Loucy (cell line): ENCODE measurements around the gene KARS1.

Experiments
- H2AFZ ChIP-seq: fragments of 200-600 bp; sonication (generic); 2 replicates; pipeline ENCODE4 v1.6.0; 2016; ENCODE audit warnings: antibody characterized with exemption, mild to moderate bottlenecking, low read length, moderate library complexity
- H3F3A ChIP-seq: fragments of 200-600 bp; 2 replicates; pipeline ENCODE4 v1.6.0; 2016; ENCODE audit warnings: antibody characterized with exemption, low read depth, mild to moderate bottlenecking
- H3K27me3 ChIP-seq: fragments of 200-600 bp; sonication (generic); 2 replicates; pipeline ENCODE4 v1.6.1; 2014; ENCODE audit warnings: low read length, mild to moderate bottlenecking; ENCODE audit not compliant: insufficient read depth, poor library complexity, severe bottlenecking
- H3K36me3 ChIP-seq: fragments of 200-600 bp; sonication (generic); 2 replicates; pipeline ENCODE4 v1.6.1; 2016; ENCODE audit warnings: low read length; ENCODE audit not compliant: insufficient read depth
- H3K4me1 ChIP-seq: fragments of 200-600 bp; sonication (generic); 2 replicates; pipeline ENCODE4 v1.5.1; 2014; ENCODE audit warnings: low read length, mild to moderate bottlenecking; ENCODE audit not compliant: insufficient read depth, poor library complexity, severe bottlenecking
- H3K4me2 ChIP-seq: fragments of 200-600 bp; sonication (generic); 2 replicates; pipeline ENCODE4 v1.6.0; 2014; ENCODE audit warnings: antibody characterized with exemption, low read length, low read depth, mild to moderate bottlenecking; ENCODE audit not compliant: poor library complexity, severe bottlenecking
- H3K4me3 ChIP-seq: fragments of 200-600 bp; sonication (generic); 2 replicates; pipeline ENCODE4 v1.5.1; 2014; ENCODE audit warnings: low read length, mild to moderate bottlenecking, mixed read lengths; ENCODE audit not compliant: poor library complexity, severe bottlenecking
- H3K79me2 ChIP-seq: fragments of 200-600 bp; sonication (generic); 2 replicates; pipeline ENCODE4 v1.6.1; 2014; ENCODE audit warnings: low read length; ENCODE audit not compliant: insufficient read depth
- H3K9ac ChIP-seq: fragments of 200-600 bp; sonication (generic); 2 replicates; pipeline ENCODE4 v1.6.0; 2014; ENCODE audit warnings: mild to moderate bottlenecking, low read depth, low read length, moderate library complexity; ENCODE audit not compliant: poor library complexity, severe bottlenecking
- H3K9me2 ChIP-seq: fragments of 200-600 bp; sonication (generic); replicated peaks from 2 replicates; pipeline ENCODE4 v1.6.1; 2016; ENCODE audit warnings: low read depth, low read length, mixed read lengths
- H3K9me3 ChIP-seq: fragments of 200-600 bp; sonication (generic); 2 replicates; pipeline ENCODE4 v1.6.1; 2014; ENCODE audit warnings: mild to moderate bottlenecking, antibody characterized with exemption, low read length, low read depth; ENCODE audit not compliant: insufficient read depth
- H4K20me1 ChIP-seq: fragments of 200-600 bp; sonication (generic); 2 replicates; pipeline ENCODE4 v1.6.0; 2014; ENCODE audit warnings: antibody characterized with exemption, low read length, mild to moderate bottlenecking; ENCODE audit not compliant: insufficient read depth, poor library complexity, severe bottlenecking
- CTCF ChIP-seq: fragments of 200-600 bp; sonication (generic); conservative IDR thresholded peaks from 2 replicates; pipeline ENCODE4 v1.5.1; 2014; ENCODE audit warnings: mild to moderate bottlenecking, antibody characterized with exemption, low read length
- EZH2phosphoT487 ChIP-seq: fragments of 200-600 bp; IDR thresholded peaks from 2 replicates; pipeline ENCODE4 v1.6.1; 2018; ENCODE audit warnings: antibody characterized with exemption, mild to moderate bottlenecking, moderate library complexity, borderline replicate concordance

KARS1 gene

GRCh38 chr16:75590920-75591843, 56.3 kb downstream of the KARS1 start:
- H4K20me1 ChIP-seq = no peaks in the 10 kb centered on the region
- TF ChIP-seq EZH2phosphoT487 (no peak), CTCF (no peak)
- no peaks in the 10 kb centered on the region for H3K79me2 ChIP-seq
- H3K4me2 ChIP-seq = no peak overlapping the region
- H3K36me3 ChIP-seq = no peaks in the 10 kb centered on the region
- H2AFZ ChIP-seq = no peak overlapping the region
- no peaks in the 10 kb centered on the region for H3K9me3 ChIP-seq
- H3K4me3 ChIP-seq = no peak overlapping the region
- no peaks in the 10 kb centered on the region for H3K9me2 ChIP-seq
- H3K27me3 ChIP-seq = no peaks in the 10 kb centered on the region
- peaks cover 14% of the 10 kb centered on the region for H3K4me1 ChIP-seq
- no peak overlapping the region for H3K9ac ChIP-seq
- H3F3A ChIP-seq = 0 out of 2 replicates have a peak, but pooled peaks cover 3% of the 10 kb centered on the region

- no peaks in the 10 kb centered on the region for H4K20me1 ChIP-seq
- H2AFZ ChIP-seq = no peak overlapping the region
- H3K79me2 ChIP-seq = no peaks in the 10 kb centered on the region
- no peaks in the 10 kb centered on the region for H3K9me2 ChIP-seq
- no peak overlapping the region for H3K4me3 ChIP-seq
- no peak overlapping the region for H3K9ac ChIP-seq
- TF ChIP-seq CTCF (no peak), EZH2phosphoT487 (no peak)
- H3K27me3 ChIP-seq = no peaks in the 10 kb centered on the region
- no peak overlapping the region for H3K4me2 ChIP-seq
- no peaks in the 10 kb centered on the region for H3K9me3 ChIP-seq
- no peaks in the 10 kb centered on the region for H3F3A ChIP-seq
- H3K36me3 ChIP-seq = no peaks in the 10 kb centered on the region
- peaks cover 4% of the 10 kb centered on the region for H3K4me1 ChIP-seq
Observed at GRCh38 chr16:75589306-75589705, 58.2 kb downstream of the KARS1 start.

- no peaks in the 10 kb centered on the region for H3F3A ChIP-seq
- no peaks in the 10 kb centered on the region for H3K27me3 ChIP-seq
- no peaks in the 10 kb centered on the region for H4K20me1 ChIP-seq
- no peak overlapping the region for H3K4me2 ChIP-seq
- H3K4me3 ChIP-seq = no peak overlapping the region
- no peak for TF ChIP-seq EZH2phosphoT487
- TF ChIP-seq CTCF = no peak
- no peak overlapping the region for H2AFZ ChIP-seq
- H3K9me2 ChIP-seq = no peaks in the 10 kb centered on the region
- no peaks in the 10 kb centered on the region for H3K36me3 ChIP-seq
- H3K9me3 ChIP-seq = no peaks in the 10 kb centered on the region
- H3K9ac ChIP-seq = no peak overlapping the region
- H3K4me1 ChIP-seq = no peaks in the 10 kb centered on the region
- H3K79me2 ChIP-seq = no peaks in the 10 kb centered on the region
Observed at GRCh38 chr16:75588716-75589115, 58.7 kb downstream of the KARS1 start.
